Glutamatergic neuron (in vitro differentiated cells): ENCODE results near the gene SUOX. TPM values are rescaled to one million over a fixed set of nuclear protein-coding genes. Genes with fewer than 3 reads are reported as not detected.

Source experiments
- DNase-seq: peaks from one replicate; pipeline ENCODE4 v3.0.0; 2022
- H3K27ac Mint-ChIP-seq: one replicate; pipeline ENCODE4 v1.8.0; 2020; ENCODE audit warnings: mild to moderate bottlenecking, mixed read lengths, inconsistent platforms; ENCODE audit not compliant: unreplicated experiment
- H3K27me3 Mint-ChIP-seq: one replicate; pipeline ENCODE4 v1.8.0; 2020; ENCODE audit warnings: mild to moderate bottlenecking, moderate library complexity, mixed read lengths, inconsistent platforms; ENCODE audit not compliant: unreplicated experiment
- H3K36me3 Mint-ChIP-seq: one replicate; pipeline ENCODE4 v1.8.0; 2020; ENCODE audit warnings: mild to moderate bottlenecking, mixed read lengths, inconsistent platforms; ENCODE audit not compliant: unreplicated experiment
- H3K4me1 Mint-ChIP-seq: one replicate; pipeline ENCODE4 v1.8.0; 2020; ENCODE audit warnings: mild to moderate bottlenecking, low read depth, mixed read lengths, inconsistent platforms; ENCODE audit not compliant: unreplicated experiment
- H3K4me3 Mint-ChIP-seq: one replicate; pipeline ENCODE4 v1.8.0; 2020; ENCODE audit warnings: mild to moderate bottlenecking, mixed read lengths, inconsistent platforms; ENCODE audit not compliant: unreplicated experiment
- H3K9me3 Mint-ChIP-seq: one replicate; pipeline ENCODE4 v1.8.0; 2020; ENCODE audit warnings: mild to moderate bottlenecking, moderate library complexity, mixed read lengths, inconsistent platforms; ENCODE audit not compliant: unreplicated experiment
- CTCF ChIP-seq: fragments of 200-600 bp; sonication (generic); IDR thresholded peaks from one replicate; pipeline ENCODE4 v1.5.0; 2021; ENCODE audit not compliant: partially characterized antibody, unreplicated experiment
- total RNA-seq: library from RNA; stranded (reverse); fragmentation: NEBNext Ultra II Directional; extraction: Animal tissue kit (Norgen Biotek cat#: 25700); gene quantifications from one replicate; pipeline ENCODE4 v1.2.1, GENCODE V29; 2021; ENCODE audit not compliant: unreplicated experiment

Gene SUOX
- total RNA-seq, 1 donor from 2014 or later, result 23.9 TPM

GRCh38 chr12:55970775-55971174 lies 26.3 kb upstream of the SUOX start:
- TF ChIP-seq CTCF, result no peak
- peaks cover 4% of the 10 kb centered on the region for H3K27me3 Mint-ChIP-seq
- H3K4me3 Mint-ChIP-seq, result no peak overlapping the region

GRCh38 chr12:55972042-55972441 lies 25.0 kb upstream of the SUOX start:
- TF ChIP-seq CTCF, result no peak
- Mint-ChIP-seq H3K27ac (peak overlapping the region; percentile 33), H3K27me3 (peaks cover 4% of the 10 kb centered on the region), H3K9me3 (peaks cover 4% of the 10 kb centered on the region), H3K4me1 (peaks cover 14% of the 10 kb centered on the region), H3K4me3 (no peak overlapping the region), H3K36me3 (peaks cover 4% of the 10 kb centered on the region)
- no peak for DNase-seq

More at GRCh38 chr12:55970775-55971174, 26.3 kb upstream of the SUOX start:
- no peak for DNase-seq
- peaks cover 12% of the 10 kb centered on the region for H3K4me1 Mint-ChIP-seq
- H3K36me3 Mint-ChIP-seq, result peaks cover 4% of the 10 kb centered on the region
- H3K9me3 Mint-ChIP-seq, result peaks cover 7% of the 10 kb centered on the region
- H3K27ac Mint-ChIP-seq, result no peak overlapping the region

- H3K4me1 Mint-ChIP-seq, result peaks cover 13% of the 10 kb centered on the region
Observed at GRCh38 chr12:55972456-55972855, 24.6 kb upstream of the SUOX start.

GRCh38 chr12:55972911-55973598 lies 24.0 kb upstream of the SUOX start:
- no peak for DNase-seq
- Mint-ChIP-seq H3K36me3 (peaks cover 4% of the 10 kb centered on the region), H3K9me3 (peaks cover 2% of the 10 kb centered on the region), H3K27ac (no peak overlapping the region), H3K4me1 (peaks cover 11% of the 10 kb centered on the region), H3K27me3 (no peaks in the 10 kb centered on the region), H3K4me3 (no peak overlapping the region)
- no peak for TF ChIP-seq CTCF

More at GRCh38 chr12:55972456-55972855, 24.6 kb upstream of the SUOX start:
- no peak for TF ChIP-seq CTCF
- Mint-ChIP-seq H3K9me3 (peaks cover 4% of the 10 kb centered on the region), H3K4me3 (no peak overlapping the region), H3K36me3 (peaks cover 4% of the 10 kb centered on the region), H3K27ac (peak overlapping the region; percentile 33), H3K27me3 (peaks cover 3% of the 10 kb centered on the region)
- no peak for DNase-seq

GRCh38 chr12:55973599-55974307 lies 23.3 kb upstream of the SUOX start, which contains the start of gene RAB5B:
Gene RAB5B, plus strand, starts transcription at chr12:55974078. Its CDS starts 12,883 bp downstream, at chr12:55986961.
- peaks cover 11% of the 10 kb centered on the region for H3K4me1 Mint-ChIP-seq

More at GRCh38 chr12:55973599-55974307, 23.3 kb upstream of the SUOX start, which contains the start of gene RAB5B:
- Mint-ChIP-seq H3K4me3 (no peak within 1 kb of the TSS), H3K36me3 (peaks cover 4% of the 10 kb centered on the region), H3K9me3 (peaks cover 1% of the 10 kb centered on the region), H3K27ac (no peak within 1 kb of the TSS), H3K27me3 (no peaks in the 10 kb centered on the region)
- peak; percentile 95 for DNase-seq
- TF ChIP-seq CTCF, result peak; percentile 78
